ENCODE data around the gene NME3. TPM values are rescaled to one million over a fixed set of nuclear protein-coding genes. Genes with fewer than 3 reads are reported as not detected.

Gene NME3
- total RNA-seq, 1 experiment from 2014 or later: 1.3 TPM

- no peak for DNase-seq (ENCODE audit: low spot score)
Measured at GRCh38 chr16:1793578-1794220, 22.4 kb upstream of the NME3 start, which contains the start of gene IGFALS. Gene IGFALS, minus strand, starts transcription at chr16:1793705. Its CDS starts 53 bp downstream, at chr16:1793652.

- no peak for DNase-seq (ENCODE audit: low spot score)
Measured at GRCh38 chr16:1792836-1793577, 21.7 kb upstream of the NME3 start.

- no peak for DNase-seq (ENCODE audit: low spot score)
Measured at GRCh38 chr16:1791943-1792812, 20.8 kb upstream of the NME3 start.

- no peak for DNase-seq (ENCODE audit: low spot score)
Measured at GRCh38 chr16:1791256-1791942, 20.1 kb upstream of the NME3 start.

- DNase-seq (ENCODE audit: low spot score): no peak
Measured at GRCh38 chr16:1790611-1791255, 19.4 kb upstream of the NME3 start.

- DNase-seq (ENCODE audit: low spot score): no peak
Measured at GRCh38 chr16:1790261-1790610, 18.9 kb upstream of the NME3 start.

- DNase-seq (ENCODE audit: low spot score): no peak
Measured at GRCh38 chr16:1789643-1790045, 18.3 kb upstream of the NME3 start.

GRCh38 chr16:1788708-1789100, 17.4 kb upstream of the NME3 start:
- no peak for DNase-seq (ENCODE audit: low spot score)

DNA sequence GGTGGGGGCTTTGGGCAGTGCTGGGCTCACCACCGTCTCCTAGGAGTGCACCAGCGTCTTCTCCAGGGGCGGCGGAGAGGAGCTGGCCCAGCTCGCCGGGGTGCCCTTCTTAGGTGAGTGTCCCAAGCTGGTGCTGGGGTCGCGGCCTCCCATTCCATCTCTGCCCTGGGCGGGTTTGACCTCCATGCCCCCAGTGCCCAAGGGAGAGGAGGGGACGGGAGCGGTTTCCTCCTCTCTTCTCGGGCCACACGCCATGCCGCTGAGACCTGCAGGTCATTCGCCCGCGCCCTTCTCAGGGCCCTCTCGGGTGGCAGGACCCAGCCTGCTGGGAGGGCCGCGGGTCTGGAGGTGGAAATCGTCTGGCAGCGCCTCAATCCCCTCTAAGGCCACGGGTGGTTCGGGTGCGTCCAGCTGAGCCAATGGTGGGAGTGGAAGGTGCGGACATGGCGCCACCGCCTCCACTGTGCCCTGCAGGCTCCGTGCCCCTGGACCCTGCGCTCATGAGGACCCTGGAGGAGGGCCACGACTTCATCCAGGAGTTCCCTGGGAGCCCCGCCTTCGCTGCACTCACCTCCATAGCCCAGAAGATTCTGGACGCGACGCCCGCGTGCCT, 16.9 kb upstream of the NME3 start:
- DNase-seq (ENCODE audit: low spot score): no peak

DNA sequence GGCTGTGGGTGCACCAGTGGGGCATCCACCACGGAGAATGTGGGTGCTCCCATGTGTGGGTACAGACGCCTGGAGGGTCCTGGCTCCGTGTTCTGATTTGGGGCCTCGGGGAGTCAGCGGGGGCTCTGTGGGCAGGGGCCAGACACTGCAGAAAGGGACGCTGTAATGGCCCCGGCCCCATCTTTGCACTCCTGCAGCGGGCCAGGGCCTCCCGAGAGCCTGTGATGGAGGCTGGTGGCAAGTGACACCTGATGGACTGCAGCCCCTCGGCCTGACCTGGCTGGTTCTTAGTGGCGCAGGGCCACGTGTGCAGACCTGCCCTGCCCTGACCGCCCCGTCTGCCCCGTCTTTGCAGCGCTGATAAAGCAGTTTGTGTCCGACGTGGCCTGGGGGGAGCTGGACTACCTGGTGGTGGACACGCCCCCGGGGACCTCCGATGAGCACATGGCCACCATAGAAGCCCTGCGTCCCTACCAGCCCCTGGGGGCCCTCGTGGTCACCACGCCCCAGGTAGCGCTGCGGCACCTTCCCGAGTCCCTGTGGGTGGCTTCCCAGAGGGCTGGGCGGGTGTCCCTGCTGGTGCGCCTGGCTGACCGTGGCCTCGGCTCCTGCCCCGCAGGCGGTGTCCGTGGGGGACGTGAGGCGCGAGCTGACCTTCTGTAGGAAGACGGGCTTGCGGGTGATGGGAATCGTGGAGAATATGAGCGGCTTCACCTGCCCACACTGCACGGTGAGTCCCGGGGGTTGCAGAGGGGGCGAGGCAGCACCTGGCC, 16.2 kb upstream of the NME3 start:
- DNase-seq (ENCODE audit: low spot score): no peak

- DNase-seq (ENCODE audit: low spot score): no peak
Measured at GRCh38 chr16:1787056-1787321, 15.6 kb upstream of the NME3 start.

- no peak for DNase-seq (ENCODE audit: low spot score)
Measured at GRCh38 chr16:1786242-1787055, 15.1 kb upstream of the NME3 start.

DNA sequence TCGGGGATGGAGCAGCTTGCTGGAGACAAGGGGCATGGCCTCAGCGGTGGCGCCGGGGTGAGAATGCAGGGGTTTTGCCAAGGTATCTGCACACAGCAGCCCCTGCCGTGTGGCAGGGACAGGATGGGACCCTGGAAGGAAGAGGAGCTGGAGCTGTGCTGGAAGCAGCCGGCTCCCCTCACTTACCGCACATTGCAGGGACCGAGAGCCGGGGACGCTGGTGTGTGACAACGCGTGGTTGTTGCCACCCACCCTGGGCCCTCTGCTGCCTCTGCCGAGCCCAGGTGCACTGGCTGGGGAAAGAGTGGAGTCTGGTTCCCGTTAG, 14.5 kb upstream of the NME3 start:
- DNase-seq (ENCODE audit: low spot score): no peak

GRCh38 chr16:1784977-1785845, 13.9 kb upstream of the NME3 start:
- DNase-seq (ENCODE audit: low spot score): no peak

DNA sequence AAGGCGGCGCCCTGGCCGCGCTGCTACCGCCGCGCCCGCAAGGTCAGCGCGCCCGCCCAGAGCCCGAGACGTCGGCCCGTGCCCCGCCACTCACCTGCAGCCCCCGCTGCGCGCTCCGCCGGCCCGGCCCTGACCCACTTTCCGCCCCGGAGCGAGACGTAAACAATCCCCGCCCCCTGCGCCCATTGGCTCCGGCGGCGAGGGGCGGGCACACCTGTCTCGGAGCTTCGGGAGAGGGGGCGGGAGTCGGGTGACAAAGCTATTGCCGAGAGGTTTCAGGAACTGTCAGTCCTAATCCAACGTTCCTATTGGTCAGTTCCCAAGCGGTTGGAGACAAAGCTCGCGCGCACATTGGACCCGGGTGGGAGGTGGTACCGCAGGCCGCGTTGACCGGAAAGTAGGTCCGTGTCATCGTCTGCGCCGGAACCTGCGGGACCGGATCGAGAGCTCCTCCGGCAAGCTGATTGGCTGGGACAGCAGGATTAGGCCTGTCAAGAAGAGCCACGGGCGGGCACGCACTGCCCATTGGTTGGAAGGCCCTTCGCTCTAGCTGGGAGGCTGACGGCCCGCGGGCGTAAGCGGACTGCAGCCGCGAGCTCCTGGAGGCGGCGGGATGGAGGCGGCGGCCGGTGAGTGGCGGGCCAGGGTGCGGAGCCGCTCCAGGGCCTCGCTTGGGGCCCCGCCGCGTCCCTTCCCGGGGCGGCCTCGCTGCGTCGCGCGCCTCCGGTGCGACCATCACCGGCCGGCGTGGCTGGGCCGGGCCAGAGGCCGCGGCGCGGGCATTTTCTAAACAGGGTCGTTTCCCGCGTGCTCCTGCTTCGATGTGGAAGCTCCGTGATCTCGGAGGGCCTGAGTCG, 11.3 kb upstream of the NME3 start, which contains the start of the genes NUBP2 and SPSB3:
NUBP2 (plus strand) TSS at position 553 of the 857 bp plus-strand sequence; CDS start at position 614, 61 bp downstream.
SPSB3 (minus strand) TSS at position 164 of the 857 bp plus-strand sequence. CDS start 1,088 bp downstream, outside the sequence.
- peak; percentile 100 for DNase-seq (ENCODE audit: low spot score)

DNA sequence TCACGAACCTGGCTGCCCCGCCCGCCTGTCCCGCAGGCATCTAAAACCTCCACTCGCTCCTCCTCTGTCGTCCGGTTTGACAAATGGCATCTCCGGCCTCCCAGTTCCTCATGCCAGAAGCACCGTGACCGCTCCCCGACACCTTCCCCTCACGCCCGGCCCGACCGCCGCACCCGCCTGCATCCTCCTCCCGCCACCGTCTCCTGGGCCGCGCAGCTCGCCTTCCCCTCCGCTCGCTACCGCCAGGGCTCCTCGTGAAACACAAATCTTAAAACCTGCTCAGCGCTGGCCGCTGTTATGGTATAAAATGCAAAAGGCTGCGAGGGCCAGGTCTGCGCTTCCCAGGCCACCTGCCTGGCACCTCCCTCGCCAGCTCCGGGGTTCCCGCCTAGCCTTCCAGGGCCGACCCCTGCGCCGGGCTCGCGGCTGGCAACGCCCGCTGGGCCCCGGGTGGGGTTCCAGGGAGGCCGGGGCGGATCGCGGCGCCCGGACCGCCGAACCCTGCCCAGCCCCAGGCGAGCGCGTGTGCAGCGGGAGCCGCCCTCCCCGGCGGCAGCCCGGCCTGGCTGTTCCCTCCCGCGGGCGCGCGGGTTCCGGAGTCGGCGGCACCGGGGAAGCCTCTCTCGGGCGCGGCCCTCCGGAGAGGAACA, 10.5 kb upstream of the NME3 start:
- peak; percentile 21 for DNase-seq (ENCODE audit: low spot score)

DNA sequence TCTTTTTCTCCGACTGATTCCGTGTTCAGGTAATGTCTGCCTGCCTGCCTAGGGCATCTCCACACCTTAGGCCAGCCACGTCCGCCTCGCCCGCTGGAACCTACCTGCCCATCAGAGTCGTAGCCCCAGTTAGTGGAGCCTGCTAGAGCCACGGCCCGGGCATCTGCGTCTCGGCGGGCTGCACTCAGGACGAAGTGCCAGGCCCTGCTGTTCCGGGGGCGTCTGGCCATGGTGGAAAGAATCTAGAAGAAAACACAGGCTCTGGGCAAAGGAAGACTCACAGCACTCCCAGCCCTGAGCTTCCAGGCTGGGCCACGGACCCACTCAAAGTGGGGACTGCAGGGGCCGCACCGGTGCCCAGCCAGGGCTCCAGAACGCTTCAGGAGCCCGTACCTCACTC, 9.9 kb upstream of the NME3 start:
- DNase-seq (ENCODE audit: low spot score): no peak
